Keratinocyte (primary cell): ENCODE results near the gene THRB. TPM values are rescaled to one million over a fixed set of nuclear protein-coding genes. Genes with fewer than 3 reads are reported as not detected.

Experiments used
- DNase-seq: peaks from one replicate; pipeline ENCODE4 v3.0.0-alpha.2; 2011; ENCODE audit warnings: low read depth, missing footprints, low spot score
- FAIRE-seq: peaks from 2 replicates; lab custom pipeline; 2011; peaks lifted over from hg19 to GRCh38; lab: Jason Lieb, UNC
- H2AFZ ChIP-seq: 2 replicates; pipeline ENCODE4 v1.6.0; 2012; ENCODE audit warnings: low read length, control low read depth, inconsistent platforms; ENCODE audit not compliant: control insufficient read depth
- H3K27ac ChIP-seq: 2 replicates; pipeline ENCODE4 v1.5.1; 2011; ENCODE audit warnings: low read length; ENCODE audit not compliant: control insufficient read depth, insufficient read depth
- H3K27me3 ChIP-seq: 3 replicates; pipeline ENCODE4 v1.6.0; 2011; ENCODE audit warnings: low read length; ENCODE audit not compliant: control insufficient read depth, insufficient read depth; ENCODE audit errors: extremely low read depth
- H3K36me3 ChIP-seq, 2 experiments: 2 replicates in 1 of 2; 3 replicates in 1 of 2; pipeline ENCODE4 v1.5.1; 2011; ENCODE audit warnings: low read length in 2 of 2, mild to moderate bottlenecking in 1 of 2; ENCODE audit not compliant: control insufficient read depth in 2 of 2, insufficient read depth in 2 of 2; ENCODE audit errors: extremely low read depth in 1 of 2
- H3K4me1 ChIP-seq: 3 replicates; pipeline ENCODE4 v1.5.1; 2011; ENCODE audit warnings: low read length; ENCODE audit not compliant: control insufficient read depth, insufficient read depth; ENCODE audit errors: extremely low read depth
- H3K4me2 ChIP-seq: 3 replicates; pipeline ENCODE4 v1.6.0; 2011; ENCODE audit warnings: low read depth, low read length; ENCODE audit not compliant: control insufficient read depth, insufficient read depth; ENCODE audit errors: extremely low read depth
- H3K4me3 ChIP-seq, 3 experiments: fragments of 200-600 bp in 1 of 3; sonication (generic) in 1 of 3; 2 replicates in 2 of 3; 3 replicates in 1 of 3; pipeline ENCODE4 v1.5.1; 2011 to 2016; ENCODE audit warnings: low read length in 3 of 3, mild to moderate bottlenecking in 3 of 3, control low read depth in 2 of 3, inconsistent platforms in 1 of 3, low read depth in 1 of 3, mixed read lengths in 1 of 3, mixed run types in 1 of 3, moderate library complexity in 1 of 3; ENCODE audit not compliant: control insufficient read depth in 2 of 3, insufficient read depth in 2 of 3; ENCODE audit errors: extremely low read depth in 1 of 3
- H3K79me2 ChIP-seq: 2 replicates; pipeline ENCODE4 v1.6.0; 2012; ENCODE audit warnings: low read length; ENCODE audit not compliant: control insufficient read depth, insufficient read depth
- H3K9ac ChIP-seq: 3 replicates; pipeline ENCODE4 v1.6.0; 2011; ENCODE audit warnings: low read length; ENCODE audit not compliant: control insufficient read depth, insufficient read depth; ENCODE audit errors: extremely low read depth
- H3K9me1 ChIP-seq: 3 replicates; pipeline ENCODE4 v1.6.0; 2011; ENCODE audit warnings: low read length; ENCODE audit not compliant: control insufficient read depth, insufficient read depth; ENCODE audit errors: extremely low read depth
- H3K9me3 ChIP-seq: 2 replicates; pipeline ENCODE4 v1.5.1; 2012; ENCODE audit warnings: low read depth, low read length; ENCODE audit not compliant: control insufficient read depth
- H4K20me1 ChIP-seq: 3 replicates; pipeline ENCODE4 v1.6.0; 2011; ENCODE audit warnings: low read length; ENCODE audit not compliant: control insufficient read depth, insufficient read depth; ENCODE audit errors: extremely low read depth
- CTCF ChIP-seq, 3 experiments: IDR thresholded peaks in 1 of 3; conservative IDR thresholded peaks in 1 of 3; optimal IDR thresholded peaks in 1 of 3; 2 replicates in 2 of 3; 3 replicates in 1 of 3; pipeline versions ENCODE3 to v1.5.1; 2011; ENCODE audit warnings: low read length in 3 of 3, mild to moderate bottlenecking in 3 of 3, moderate library complexity in 2 of 3, control low read depth in 1 of 3, inconsistent platforms in 1 of 3; ENCODE audit not compliant: insufficient read depth in 2 of 3; ENCODE audit errors: extremely low read depth in 1 of 3
- EZH2 ChIP-seq: IDR thresholded peaks from one replicate; pipeline ENCODE4 v1.6.1; 2012; ENCODE audit warnings: inconsistent platforms, mild to moderate bottlenecking, low read length, moderate library complexity
- dilution Hi-C: fragments of 300-500 bp; cut with MboI; formaldehyde crosslinking; loops from one replicate; pipeline ENCODE4 v1.7.0; 2020; ENCODE audit warnings: low sequenced_read_pairs; ENCODE audit not compliant: extremely low pct_ligation_motif_present
- polyA minus RNA-seq, 3 experiments: library from RNA; depleted of rRNA, polyadenylated mRNA; stranded (reverse); fragments of >200 nt; gene quantifications; 1 replicate in 1 of 3; 2 replicates in 1 of 3; 3 replicates in 1 of 3; pipeline ENCODE4 v1.2.3, GENCODE V29; 2011
- polyA plus RNA-seq, 5 experiments: library from polyadenylated mRNA; depleted of rRNA in 3 of 5; stranded (reverse) in 3 of 5; stranded (forward) in 1 of 5; unstranded in 1 of 5; fragments of >200 nt; gene quantifications; 1 replicate in 1 of 5; 2 replicates in 3 of 5; 3 replicates in 1 of 5; pipeline versions ENCODE4 v1.2.1 to v1.2.3, GENCODE V29; 2011 to 2012; ENCODE audit warnings: missing spikeins in 2 of 5, low read depth in 1 of 5, low replicate concordance in 1 of 5

The THRB gene
- 2.6 to 3.2 TPM (median 3.1 TPM) in 3 replicates for polyA plus RNA-seq
- polyA plus RNA-seq (2011; ENCODE audit: low read depth), result 5.1 TPM
- 2.9 and 4.1 TPM in 2 replicates for polyA plus RNA-seq (2011; cell fraction: cytosol; rRNA removed)
- 4.0 and 4.3 TPM in 2 replicates for polyA plus RNA-seq (2011; cell fraction: nucleus; rRNA removed)
- 2.5 and 4.8 TPM in 2 replicates for polyA plus RNA-seq (2012; ENCODE audit: low replicate concordance)
- 5.7 to 9.7 TPM (median 5.8 TPM) in 3 replicates for polyA minus RNA-seq
- polyA minus RNA-seq (2011; cell fraction: cytosol; rRNA and poly(A)+ RNA removed), result 2.3 TPM
- polyA minus RNA-seq (2011; cell fraction: nucleus; rRNA and poly(A)+ RNA removed), result 6.9 and 9.1 TPM in 2 replicates

GRCh38 chr3:24494618-24495325, at the start of gene THRB:
TSS of gene THRB (minus strand) at chr3:24494850.
- TF ChIP-seq EZH2, result no peak
- peak in 2 of 3 experiments; percentile 2 to 25 for TF ChIP-seq CTCF (optimal IDR thresholded peaks at IDR 0.05 in 1 of 3, IDR thresholded peaks at IDR 0.05 in 1 of 3, conservative IDR thresholded peaks at IDR 0.05 in 1 of 3; ENCODE audit: extremely low read depth in 1 of 3, insufficient read depth in 2 of 3, low read length in 3 of 3)
- no peaks in the 10 kb centered on the region for H4K20me1 ChIP-seq
- peak within 1 kb of the TSS; percentile 92 for H3K4me2 ChIP-seq
- no peaks in the 10 kb centered on the region for H3K4me1 ChIP-seq
- peak within 1 kb of the TSS; percentile 78 to 87 (median 84) for H3K4me3 ChIP-seq
- peak within 1 kb of the TSS; percentile 70 for H3K9ac ChIP-seq
- H3K9me1 ChIP-seq, result no peaks in the 10 kb centered on the region
- H2AFZ ChIP-seq, result peak within 1 kb of the TSS; percentile 95
- DNase-seq (no peak), FAIRE-seq (no peak)
- dilution Hi-C loops, result no loop called here
- no peaks in the 10 kb centered on the region for H3K9me3 ChIP-seq
- H3K27me3 ChIP-seq, result peaks cover 5% of the 10 kb centered on the region
- H3K27ac ChIP-seq, result peak within 1 kb of the TSS; percentile 26
- H3K36me3 ChIP-seq, result no peaks in the 10 kb centered on the region
- no peaks in the 10 kb centered on the region for H3K79me2 ChIP-seq

GRCh38 chr3:24541935-24542334, 47.3 kb upstream of the THRB start:
- Histone ChIP-seq H3K27ac (no peak overlapping the region), H3K79me2 (no peaks in the 10 kb centered on the region), H4K20me1 (no peaks in the 10 kb centered on the region), H3K4me2 (no peak overlapping the region), H3K9me3 (no peaks in the 10 kb centered on the region), H3K9me1 (no peaks in the 10 kb centered on the region), H3K4me3 (no peak overlapping the region), H3K9ac (no peak overlapping the region), H3K4me1 (no peaks in the 10 kb centered on the region), H3K36me3 (no peaks in the 10 kb centered on the region), H2AFZ (no peak overlapping the region), H3K27me3 (no peaks in the 10 kb centered on the region)
- no peak for TF ChIP-seq EZH2
- no peak for TF ChIP-seq CTCF (optimal IDR thresholded peaks at IDR 0.05 in 1 of 3, IDR thresholded peaks at IDR 0.05 in 1 of 3, conservative IDR thresholded peaks at IDR 0.05 in 1 of 3; ENCODE audit: extremely low read depth in 1 of 3, insufficient read depth in 2 of 3, low read length in 3 of 3)
- DNase-seq (no peak), FAIRE-seq (no peak)
- dilution Hi-C loops, result no loop called here
